K562 (cell line): ENCODE data around the gene C3. TPM values are rescaled to one million over a fixed set of nuclear protein-coding genes. Genes with fewer than 3 reads are reported as not detected.

Source experiments
- BRD9 ChIP-seq: fragments of 450-650 bp; IDR thresholded peaks from 2 replicates; pipeline ENCODE4 v1.6.1; 2018; ENCODE audit warnings: low read depth; ENCODE audit not compliant: partially characterized antibody
- HDAC1 ChIP-seq, 2 experiments: fragments of 450-650 bp; IDR thresholded peaks; 2 replicates each; pipeline ENCODE4 v1.6.1; 2016 to 2017; ENCODE audit warnings: inconsistent platforms in 1 of 2, mild to moderate bottlenecking in 1 of 2, moderate library complexity in 1 of 2
- NELFE ChIP-seq: IDR thresholded peaks from 2 replicates; pipeline ENCODE4 v1.6.1; 2011; ENCODE audit warnings: mild to moderate bottlenecking; ENCODE audit not compliant: insufficient read depth, insufficient read length
- NRF1 ChIP-seq, 2 experiments: fragments of 450-650 bp; IDR thresholded peaks in 1 of 2; conservative IDR thresholded peaks in 1 of 2; 2 replicates each; pipeline ENCODE4 v1.6.1; 2014; ENCODE audit warnings: mild to moderate bottlenecking in 2 of 2
- POLR3A ChIP-seq: IDR thresholded peaks from 2 replicates; pipeline ENCODE4 v1.6.1; 2011; ENCODE audit warnings: borderline replicate concordance, mild to moderate bottlenecking, moderate library complexity; ENCODE audit not compliant: insufficient read length, insufficient read depth; ENCODE audit errors: extremely low read depth
- RBFOX2 ChIP-seq: fragments of 200-400 bp; formaldehyde crosslinking; IDR thresholded peaks from 2 replicates; pipeline ENCODE4 v1.6.1; 2017; ENCODE audit warnings: low read depth, mild to moderate bottlenecking, low read length, moderate library complexity
- RBM22 ChIP-seq: fragments of 200-400 bp; formaldehyde crosslinking; IDR thresholded peaks from 2 replicates; pipeline ENCODE4 v1.6.1; 2018; ENCODE audit warnings: low read length, low read depth; ENCODE audit not compliant: poor library complexity, severe bottlenecking
- XRCC4 ChIP-seq: IDR thresholded peaks from one replicate; pipeline ENCODE4 v1.6.1; 2011; ENCODE audit not compliant: insufficient read depth, insufficient read length; ENCODE audit errors: extremely low read depth
- ZNF24 ChIP-seq: fragments of 450-650 bp; IDR thresholded peaks from 2 replicates; pipeline ENCODE4 v1.6.1; 2016
- ZNF41 ChIP-seq: fragments of 250-450 bp; sonication (Bioruptor Pico); conservative IDR thresholded peaks from 2 replicates; pipeline ENCODE4 v1.4.0; 2020; ENCODE audit warnings: mild to moderate bottlenecking
- polyA plus RNA-seq, 8 experiments: library from polyadenylated mRNA; depleted of rRNA in 4 of 8; stranded (reverse) in 5 of 8; unstranded in 3 of 8; fragments of >200 nt; fragmentation: Nextera tagmentation in 2 of 8; fragmentation: Illumina TruSeq in 1 of 8; extraction: Ambion mirVana in 2 of 8; extraction: Trizol in 1 of 8; gene quantifications; 2 replicates each; pipeline versions ENCODE4 v1.2.1 to v1.2.3, GENCODE V29; 2011 to 2014; ENCODE audit warnings: inconsistent platforms in 1 of 8, missing spikeins in 1 of 8
- total RNA-seq, 7 experiments: library from RNA; depleted of rRNA in 6 of 7; stranded (reverse); fragments of >200 nt in 6 of 7; fragmentation: Illumina TruSeq in 2 of 7; extraction: Trizol in 2 of 7; gene quantifications; 2 replicates each; pipeline versions ENCODE4 v1.2.1 to v1.2.3, GENCODE V29; 2011 to 2021; ENCODE audit warnings: low replicate concordance in 1 of 7
- TF ChIP-seq, protein P1 (sequence below): fragments of 450-650 bp; IDR thresholded peaks from 2 replicates; pipeline ENCODE4 v1.7.0; 2016; ENCODE audit warnings: borderline replicate concordance
- TF ChIP-seq, protein P2 (sequence below): sonication (generic); formaldehyde crosslinking; IDR thresholded peaks from 2 replicates; pipeline ENCODE4 v1.4.0; 2020; ENCODE audit warnings: mild to moderate bottlenecking, missing genetic modification reagents
- TF ChIP-seq, protein P3 (sequence below): fragments of 250-450 bp; sonication (Bioruptor Pico); IDR thresholded peaks from 2 replicates; pipeline ENCODE4 v1.4.0; 2020; ENCODE audit warnings: mild to moderate bottlenecking, moderate library complexity, borderline replicate concordance
- TF ChIP-seq, protein P4 (sequence below): sonication (generic); formaldehyde crosslinking; IDR thresholded peaks from 2 replicates; pipeline ENCODE4 v1.8.0; 2022; ENCODE audit warnings: mild to moderate bottlenecking, missing genetic modification reagents

The C3 gene
- total and polyA plus RNA-seq, 9 of the 15 experiments (the other 6 are each of a cell fraction or from before 2014, with no cell fraction given): 0.59 to 10.6 (median 2.2) TPM

DNA sequence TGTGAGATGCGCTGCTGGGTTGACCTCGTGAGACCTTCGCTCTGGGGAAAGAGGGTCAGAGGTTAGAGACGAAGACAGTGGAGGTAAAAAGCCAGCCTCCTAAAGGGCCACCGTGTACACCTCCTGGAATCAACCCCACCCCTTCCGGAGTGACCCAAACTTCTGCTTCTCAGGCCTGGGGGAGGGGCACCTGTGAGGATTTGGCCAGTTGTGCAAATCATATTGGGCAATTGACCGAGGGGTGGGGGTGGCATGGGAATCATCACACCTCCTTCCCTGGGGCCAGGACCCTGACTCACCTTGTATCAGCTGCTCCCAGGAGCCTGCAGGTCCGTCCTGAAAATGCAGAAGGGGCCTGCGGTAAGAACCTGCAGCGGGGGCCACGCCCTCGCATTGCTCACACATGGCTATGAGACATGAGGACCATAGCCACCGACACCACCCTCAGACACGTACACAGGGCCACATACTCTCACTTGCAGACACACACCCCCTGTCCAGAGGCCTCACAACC is 53.3 kb downstream of the C3 start (continued):
- TF ChIP-seq, protein P1, sequence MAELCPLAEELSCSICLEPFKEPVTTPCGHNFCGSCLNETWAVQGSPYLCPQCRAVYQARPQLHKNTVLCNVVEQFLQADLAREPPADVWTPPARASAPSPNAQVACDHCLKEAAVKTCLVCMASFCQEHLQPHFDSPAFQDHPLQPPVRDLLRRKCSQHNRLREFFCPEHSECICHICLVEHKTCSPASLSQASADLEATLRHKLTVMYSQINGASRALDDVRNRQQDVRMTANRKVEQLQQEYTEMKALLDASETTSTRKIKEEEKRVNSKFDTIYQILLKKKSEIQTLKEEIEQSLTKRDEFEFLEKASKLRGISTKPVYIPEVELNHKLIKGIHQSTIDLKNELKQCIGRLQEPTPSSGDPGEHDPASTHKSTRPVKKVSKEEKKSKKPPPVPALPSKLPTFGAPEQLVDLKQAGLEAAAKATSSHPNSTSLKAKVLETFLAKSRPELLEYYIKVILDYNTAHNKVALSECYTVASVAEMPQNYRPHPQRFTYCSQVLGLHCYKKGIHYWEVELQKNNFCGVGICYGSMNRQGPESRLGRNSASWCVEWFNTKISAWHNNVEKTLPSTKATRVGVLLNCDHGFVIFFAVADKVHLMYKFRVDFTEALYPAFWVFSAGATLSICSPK: no peak
- TF ChIP-seq HDAC1 (IDR thresholded peaks at IDR 0.05): 0 out of 4 replicates have a peak, but pooled peaks of 1 of the 2 experiments have one; percentile 31
- 0 out of 4 replicates have a peak, but pooled peaks of 1 of the 2 experiments have one; percentile 12 for TF ChIP-seq NRF1 (conservative IDR thresholded peaks at IDR 0.05 in 1 of 2, IDR thresholded peaks at IDR 0.05 in 1 of 2)
- TF ChIP-seq RBM22: no peak
- TF ChIP-seq POLR3A: no peak
- TF ChIP-seq, protein P2, sequence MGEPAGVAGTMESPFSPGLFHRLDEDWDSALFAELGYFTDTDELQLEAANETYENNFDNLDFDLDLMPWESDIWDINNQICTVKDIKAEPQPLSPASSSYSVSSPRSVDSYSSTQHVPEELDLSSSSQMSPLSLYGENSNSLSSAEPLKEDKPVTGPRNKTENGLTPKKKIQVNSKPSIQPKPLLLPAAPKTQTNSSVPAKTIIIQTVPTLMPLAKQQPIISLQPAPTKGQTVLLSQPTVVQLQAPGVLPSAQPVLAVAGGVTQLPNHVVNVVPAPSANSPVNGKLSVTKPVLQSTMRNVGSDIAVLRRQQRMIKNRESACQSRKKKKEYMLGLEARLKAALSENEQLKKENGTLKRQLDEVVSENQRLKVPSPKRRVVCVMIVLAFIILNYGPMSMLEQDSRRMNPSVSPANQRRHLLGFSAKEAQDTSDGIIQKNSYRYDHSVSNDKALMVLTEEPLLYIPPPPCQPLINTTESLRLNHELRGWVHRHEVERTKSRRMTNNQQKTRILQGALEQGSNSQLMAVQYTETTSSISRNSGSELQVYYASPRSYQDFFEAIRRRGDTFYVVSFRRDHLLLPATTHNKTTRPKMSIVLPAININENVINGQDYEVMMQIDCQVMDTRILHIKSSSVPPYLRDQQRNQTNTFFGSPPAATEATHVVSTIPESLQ (CRISPR knock-in tag): no peak
- no peak for TF ChIP-seq XRCC4
- no peak for TF ChIP-seq RBFOX2
- no peak for TF ChIP-seq ZNF41 (CRISPR knock-in tag)
- TF ChIP-seq, protein P3, sequence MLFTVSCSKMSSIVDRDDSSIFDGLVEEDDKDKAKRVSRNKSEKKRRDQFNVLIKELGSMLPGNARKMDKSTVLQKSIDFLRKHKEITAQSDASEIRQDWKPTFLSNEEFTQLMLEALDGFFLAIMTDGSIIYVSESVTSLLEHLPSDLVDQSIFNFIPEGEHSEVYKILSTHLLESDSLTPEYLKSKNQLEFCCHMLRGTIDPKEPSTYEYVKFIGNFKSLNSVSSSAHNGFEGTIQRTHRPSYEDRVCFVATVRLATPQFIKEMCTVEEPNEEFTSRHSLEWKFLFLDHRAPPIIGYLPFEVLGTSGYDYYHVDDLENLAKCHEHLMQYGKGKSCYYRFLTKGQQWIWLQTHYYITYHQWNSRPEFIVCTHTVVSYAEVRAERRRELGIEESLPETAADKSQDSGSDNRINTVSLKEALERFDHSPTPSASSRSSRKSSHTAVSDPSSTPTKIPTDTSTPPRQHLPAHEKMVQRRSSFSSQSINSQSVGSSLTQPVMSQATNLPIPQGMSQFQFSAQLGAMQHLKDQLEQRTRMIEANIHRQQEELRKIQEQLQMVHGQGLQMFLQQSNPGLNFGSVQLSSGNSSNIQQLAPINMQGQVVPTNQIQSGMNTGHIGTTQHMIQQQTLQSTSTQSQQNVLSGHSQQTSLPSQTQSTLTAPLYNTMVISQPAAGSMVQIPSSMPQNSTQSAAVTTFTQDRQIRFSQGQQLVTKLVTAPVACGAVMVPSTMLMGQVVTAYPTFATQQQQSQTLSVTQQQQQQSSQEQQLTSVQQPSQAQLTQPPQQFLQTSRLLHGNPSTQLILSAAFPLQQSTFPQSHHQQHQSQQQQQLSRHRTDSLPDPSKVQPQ (CRISPR knock-in tag): no peak
- TF ChIP-seq BRD9: no peak
- TF ChIP-seq, protein P4, sequence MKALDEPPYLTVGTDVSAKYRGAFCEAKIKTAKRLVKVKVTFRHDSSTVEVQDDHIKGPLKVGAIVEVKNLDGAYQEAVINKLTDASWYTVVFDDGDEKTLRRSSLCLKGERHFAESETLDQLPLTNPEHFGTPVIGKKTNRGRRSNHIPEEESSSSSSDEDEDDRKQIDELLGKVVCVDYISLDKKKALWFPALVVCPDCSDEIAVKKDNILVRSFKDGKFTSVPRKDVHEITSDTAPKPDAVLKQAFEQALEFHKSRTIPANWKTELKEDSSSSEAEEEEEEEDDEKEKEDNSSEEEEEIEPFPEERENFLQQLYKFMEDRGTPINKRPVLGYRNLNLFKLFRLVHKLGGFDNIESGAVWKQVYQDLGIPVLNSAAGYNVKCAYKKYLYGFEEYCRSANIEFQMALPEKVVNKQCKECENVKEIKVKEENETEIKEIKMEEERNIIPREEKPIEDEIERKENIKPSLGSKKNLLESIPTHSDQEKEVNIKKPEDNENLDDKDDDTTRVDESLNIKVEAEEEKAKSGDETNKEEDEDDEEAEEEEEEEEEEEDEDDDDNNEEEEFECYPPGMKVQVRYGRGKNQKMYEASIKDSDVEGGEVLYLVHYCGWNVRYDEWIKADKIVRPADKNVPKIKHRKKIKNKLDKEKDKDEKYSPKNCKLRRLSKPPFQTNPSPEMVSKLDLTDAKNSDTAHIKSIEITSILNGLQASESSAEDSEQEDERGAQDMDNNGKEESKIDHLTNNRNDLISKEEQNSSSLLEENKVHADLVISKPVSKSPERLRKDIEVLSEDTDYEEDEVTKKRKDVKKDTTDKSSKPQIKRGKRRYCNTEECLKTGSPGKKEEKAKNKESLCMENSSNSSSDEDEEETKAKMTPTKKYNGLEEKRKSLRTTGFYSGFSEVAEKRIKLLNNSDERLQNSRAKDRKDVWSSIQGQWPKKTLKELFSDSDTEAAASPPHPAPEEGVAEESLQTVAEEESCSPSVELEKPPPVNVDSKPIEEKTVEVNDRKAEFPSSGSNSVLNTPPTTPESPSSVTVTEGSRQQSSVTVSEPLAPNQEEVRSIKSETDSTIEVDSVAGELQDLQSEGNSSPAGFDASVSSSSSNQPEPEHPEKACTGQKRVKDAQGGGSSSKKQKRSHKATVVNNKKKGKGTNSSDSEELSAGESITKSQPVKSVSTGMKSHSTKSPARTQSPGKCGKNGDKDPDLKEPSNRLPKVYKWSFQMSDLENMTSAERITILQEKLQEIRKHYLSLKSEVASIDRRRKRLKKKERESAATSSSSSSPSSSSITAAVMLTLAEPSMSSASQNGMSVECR (CRISPR knock-in tag): peak; percentile 71
- no peak for TF ChIP-seq ZNF24
- no peak for TF ChIP-seq NELFE
